ENCODE data around the gene TSG101.

GRCh38 chr11:18523084-18523483 lies 3.7 kb downstream of the TSG101 start:
- TF ChIP-seq POLR2A (IDR thresholded peaks at IDR 0.05; ENCODE audit: low read length) = no peak
- no peak for TF ChIP-seq GATA1 (IDR thresholded peaks at IDR 0.05; ENCODE audit: low read depth, low read length)

All from erythroblast (primary cell).